ENCODE data around the gene ABCA1.

The ABCA1 gene

GRCh38 chr9:104805441-104805840 lies 122.5 kb downstream of the ABCA1 start:
- DNase-seq (ENCODE audit: low read depth in 2 of 3, low spot score in 2 of 3), result no peak

DNA sequence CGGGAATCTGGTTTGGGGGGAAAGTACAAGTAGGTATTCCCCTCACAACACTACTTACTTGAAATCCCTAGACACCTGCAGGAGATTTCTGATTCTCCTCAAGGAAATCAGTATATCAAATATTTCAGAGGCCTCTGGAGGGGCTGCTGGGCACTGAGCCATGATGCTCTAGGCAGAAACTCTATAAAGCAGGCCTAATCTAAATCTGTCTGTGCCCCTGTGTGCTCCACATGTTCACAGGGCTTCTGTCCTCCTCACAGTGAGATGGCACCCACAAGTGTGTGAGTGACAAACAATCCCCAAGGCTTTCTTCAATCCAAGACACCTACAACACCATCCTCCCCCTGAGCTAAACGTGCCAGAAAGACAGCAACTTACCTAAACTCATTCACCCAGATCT lies 125.0 kb downstream of the ABCA1 start:
- no peak for DNase-seq (ENCODE audit: low read depth in 2 of 3, low spot score in 2 of 3)

DNA sequence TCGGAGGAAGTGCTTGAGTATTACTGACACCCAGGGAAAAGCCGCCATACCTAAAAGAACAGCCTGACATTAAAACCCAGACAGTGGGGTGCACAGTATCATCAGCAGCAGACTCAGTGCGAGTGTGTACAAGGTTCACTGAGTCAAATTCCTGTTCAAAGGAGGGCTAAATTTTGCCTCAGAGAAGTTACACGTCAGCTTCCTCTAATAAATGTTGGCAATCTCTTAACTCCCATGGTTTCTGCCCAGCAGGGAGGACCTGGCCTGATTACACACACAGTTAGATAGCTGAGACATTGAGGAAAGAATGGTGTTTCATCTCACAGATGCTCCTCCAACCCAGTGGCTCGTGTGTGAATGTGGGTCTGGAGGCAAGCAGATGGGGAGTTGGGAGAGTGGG lies 125.8 kb downstream of the ABCA1 start:
- no peak for DNase-seq (ENCODE audit: low read depth in 2 of 3, low spot score in 2 of 3)

- no peak for DNase-seq (ENCODE audit: low read depth in 2 of 3, low spot score in 2 of 3)
These were observed 127.7 kb downstream of the ABCA1 start for GRCh38 chr9:104800068-104800785.

- no peak for DNase-seq (ENCODE audit: low read depth in 2 of 3, low spot score in 2 of 3)
These were observed 129.6 kb downstream of the ABCA1 start for GRCh38 chr9:104798209-104798995.

DNA sequence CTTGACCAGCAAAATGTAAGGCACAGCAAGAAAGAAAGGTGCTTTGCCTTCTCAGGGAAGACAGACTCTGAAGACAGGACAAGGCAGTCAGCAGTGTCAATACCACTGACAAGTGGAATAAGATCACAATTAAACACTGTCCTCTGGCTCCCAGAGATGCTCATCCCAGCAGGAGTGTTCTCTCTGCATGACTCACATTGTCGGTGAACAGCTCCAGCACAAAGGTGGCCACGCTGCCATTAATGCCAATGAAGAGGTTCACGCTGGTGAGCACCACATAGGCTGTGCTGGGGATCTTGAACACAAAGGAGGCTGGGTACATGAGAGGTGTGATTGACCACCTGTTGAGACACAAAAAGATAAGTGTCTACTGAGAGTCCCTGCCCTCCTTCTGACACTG lies 132.1 kb downstream of the ABCA1 start:
- no peak for DNase-seq (ENCODE audit: low read depth in 2 of 3, low spot score in 2 of 3)

- no peak for DNase-seq (ENCODE audit: low read depth in 2 of 3, low spot score in 2 of 3)
These were observed 132.9 kb downstream of the ABCA1 start for GRCh38 chr9:104795082-104795481.

GRCh38 chr9:104794070-104794469 lies 133.9 kb downstream of the ABCA1 start:
- DNase-seq (ENCODE audit: low read depth in 2 of 3, low spot score in 2 of 3), result no peak

DNA sequence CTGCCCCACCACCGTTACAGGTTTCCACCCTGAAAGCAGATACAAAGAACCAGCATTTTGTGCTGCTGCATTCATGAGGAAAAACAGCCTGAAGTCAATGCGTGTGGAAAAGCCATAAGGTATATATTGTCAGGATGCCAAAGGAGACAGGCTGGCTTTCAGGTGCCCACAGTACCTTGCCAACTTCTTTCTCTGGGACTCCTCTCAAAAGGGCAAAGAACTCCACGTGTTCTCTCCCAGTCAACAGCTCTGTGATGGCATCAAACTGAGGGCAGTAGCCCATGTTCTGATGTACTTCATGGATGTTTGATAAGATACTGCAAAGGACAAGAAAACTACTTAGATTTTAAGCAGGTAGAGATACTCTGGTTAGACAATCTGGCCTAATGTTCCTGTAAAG lies 139.7 kb downstream of the ABCA1 start:
- no peak for DNase-seq (ENCODE audit: low read depth in 2 of 3, low spot score in 2 of 3)

- no peak for DNase-seq (ENCODE audit: low read depth in 2 of 3, low spot score in 2 of 3)
These were observed 140.5 kb downstream of the ABCA1 start for GRCh38 chr9:104787306-104788015.

DNA sequence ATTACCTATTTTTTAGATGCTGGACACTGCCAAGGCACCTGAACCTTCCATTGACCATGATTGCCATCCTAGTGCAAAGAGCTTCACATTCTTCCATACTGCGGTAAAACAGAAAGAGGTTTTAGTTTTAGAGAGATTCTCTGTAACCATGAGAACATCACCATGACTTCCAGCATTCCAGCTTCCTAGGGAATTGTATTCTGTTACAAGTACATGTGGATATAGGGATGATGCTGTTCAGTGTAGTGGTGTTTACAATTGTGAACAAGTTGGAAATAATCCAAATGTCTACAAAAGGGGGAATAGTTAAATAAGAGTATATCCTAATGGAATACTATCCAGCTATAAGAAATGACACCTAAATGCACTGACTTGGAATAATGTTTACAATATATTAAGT lies 141.7 kb downstream of the ABCA1 start:
- DNase-seq (ENCODE audit: low read depth in 2 of 3, low spot score in 2 of 3), result no peak

- no peak for DNase-seq (ENCODE audit: low read depth in 2 of 3, low spot score in 2 of 3)
These were observed 143.9 kb downstream of the ABCA1 start for GRCh38 chr9:104784098-104784497.

DNA sequence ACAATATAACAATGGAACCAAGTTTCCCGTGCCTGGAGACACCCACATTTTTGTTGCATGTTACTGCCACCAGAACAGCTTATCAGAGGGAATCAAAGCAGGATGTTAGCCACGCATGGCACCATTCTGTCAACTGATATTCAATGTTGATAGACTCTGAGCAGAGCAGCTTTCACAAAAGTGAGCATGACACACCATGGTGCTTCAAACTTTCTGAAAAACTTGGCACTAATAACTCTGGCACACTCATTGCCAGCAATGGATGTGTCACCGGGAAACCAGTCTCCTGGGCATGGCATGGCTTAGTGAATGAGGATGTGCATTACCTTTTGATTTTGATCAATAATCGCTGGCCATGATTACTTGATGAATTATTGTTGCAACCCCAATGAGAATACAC lies 144.4 kb downstream of the ABCA1 start:
- DNase-seq (ENCODE audit: low read depth in 2 of 3, low spot score in 2 of 3), result no peak

GRCh38 chr9:104780796-104781395 lies 147.1 kb downstream of the ABCA1 start:
- DNase-seq (ENCODE audit: low read depth in 2 of 3, low spot score in 2 of 3), result no peak

DNA sequence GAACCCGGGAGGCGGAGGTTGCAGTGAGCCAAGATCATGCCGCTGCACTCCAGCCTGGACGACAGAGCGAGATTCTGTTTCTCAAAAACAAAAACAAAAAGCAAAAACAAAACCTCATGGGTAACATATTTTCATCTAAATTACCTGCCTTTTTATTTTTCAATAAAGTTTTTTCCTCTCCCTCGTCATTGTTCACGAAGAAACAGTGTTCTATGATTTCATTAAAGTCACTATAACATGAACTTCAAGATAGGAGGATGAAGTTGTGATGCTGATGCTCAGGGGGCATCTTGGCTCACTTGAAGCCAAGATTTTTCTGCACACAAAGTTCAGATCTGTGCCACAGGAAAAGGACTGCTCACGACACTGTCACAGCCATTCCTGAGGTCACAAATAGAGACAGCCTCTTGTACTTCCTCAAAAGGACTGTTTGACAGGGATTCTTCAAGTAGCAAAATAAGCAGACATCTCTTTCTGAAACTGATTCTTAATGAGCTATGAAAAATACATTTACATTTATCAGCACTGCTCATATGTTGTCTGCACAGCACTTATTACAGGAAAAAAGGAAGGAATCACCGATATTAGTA lies 147.9 kb downstream of the ABCA1 start:
- no peak for DNase-seq (ENCODE audit: low read depth in 2 of 3, low spot score in 2 of 3)

- no peak for DNase-seq (ENCODE audit: low read depth in 2 of 3, low spot score in 2 of 3)
These were observed 148.6 kb downstream of the ABCA1 start for GRCh38 chr9:104779334-104779733.

DNA sequence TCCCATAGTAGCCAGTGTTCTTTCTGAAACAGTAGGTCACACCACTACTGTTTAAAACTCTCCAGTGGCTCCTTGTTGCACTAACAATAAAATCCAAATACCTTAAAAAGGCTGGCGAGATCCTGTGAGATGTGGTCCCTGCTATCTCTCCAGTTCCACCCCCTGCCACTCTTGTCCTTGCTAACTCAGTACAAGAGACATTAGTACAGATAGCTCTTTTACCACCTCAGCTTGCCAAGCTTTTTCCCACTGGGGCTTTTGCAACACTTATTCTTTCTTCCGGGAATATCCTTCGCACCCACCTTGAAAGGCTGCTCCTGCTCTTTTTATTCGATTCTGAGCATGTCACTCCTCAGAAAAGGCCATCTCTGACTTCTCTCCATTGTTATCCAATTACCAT lies 149.2 kb downstream of the ABCA1 start:
- no peak for DNase-seq (ENCODE audit: low read depth in 2 of 3, low spot score in 2 of 3)

GRCh38 chr9:104776797-104777196 lies 151.2 kb downstream of the ABCA1 start:
- no peak for DNase-seq (ENCODE audit: low read depth in 2 of 3, low spot score in 2 of 3)

GRCh38 chr9:104775976-104776375 lies 152.0 kb downstream of the ABCA1 start:
- no peak for DNase-seq (ENCODE audit: low read depth in 2 of 3, low spot score in 2 of 3)

DNA sequence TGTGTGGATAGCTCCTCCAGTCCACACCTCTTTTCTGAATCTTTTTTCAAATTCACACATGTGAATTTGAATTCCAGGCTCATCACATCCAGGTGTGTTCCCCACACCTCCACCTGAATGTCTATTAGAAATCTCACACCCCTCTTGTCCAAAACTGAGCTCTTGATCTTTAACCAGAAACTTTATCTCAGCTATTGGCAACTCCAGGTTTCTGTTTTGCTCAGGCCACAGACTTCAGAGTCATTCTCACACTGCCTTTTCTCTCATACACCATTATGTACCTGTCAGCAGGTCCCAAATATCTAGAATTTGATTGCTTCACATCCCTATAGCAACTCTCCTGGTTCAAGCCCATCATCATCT lies 152.4 kb downstream of the ABCA1 start:
- DNase-seq (ENCODE audit: low read depth in 2 of 3, low spot score in 2 of 3), result no peak

DNA sequence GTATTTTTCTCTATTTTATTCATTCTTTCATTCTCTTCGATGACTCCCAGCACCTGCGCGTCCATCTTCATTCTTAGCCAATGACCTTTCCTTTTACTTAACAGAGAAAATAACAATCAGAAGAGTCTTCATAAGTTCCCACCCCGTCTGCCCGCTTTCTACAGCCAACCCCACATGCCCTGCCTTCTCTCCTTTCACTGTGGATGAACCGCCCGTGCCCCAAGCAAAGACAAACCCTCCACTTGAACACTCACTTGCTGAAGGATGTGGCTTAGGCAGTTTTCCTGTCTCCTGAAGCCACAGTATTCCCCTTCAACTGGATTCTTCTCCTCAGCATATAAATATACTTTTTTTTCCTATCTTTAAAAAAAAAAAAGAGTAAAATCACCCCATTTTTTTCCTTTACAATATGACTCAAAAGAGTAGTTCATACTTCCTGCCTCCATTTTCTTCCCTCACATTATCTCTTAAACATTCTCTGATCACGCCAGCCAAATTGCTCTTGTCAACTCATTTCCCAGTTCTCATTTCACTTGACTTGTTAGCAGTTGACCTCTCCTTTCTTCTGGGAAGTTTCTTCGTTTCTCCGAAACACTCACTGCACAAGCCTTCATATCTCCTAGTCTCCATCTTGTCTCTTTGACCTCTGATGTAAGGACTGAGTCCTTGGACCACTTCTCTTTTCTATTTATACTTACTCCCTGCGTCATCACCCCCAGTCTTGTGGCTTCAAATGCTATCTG lies 153.0 kb downstream of the ABCA1 start:
- no peak for DNase-seq (ENCODE audit: low read depth in 2 of 3, low spot score in 2 of 3)

All from activated CD8-positive, alpha-beta memory T cell treated with anti-CD3 and anti-CD28 coated beads for 48 hours (primary cell).